GM18502 (cell line): Measurements from ENCODE around the gene DELE1.

Source experiments
- ATAC-seq: cut with Tn5 transposase; IDR thresholded peaks from one replicate; pipeline ENCODE4 v1.9.1; 2021; ENCODE audit warnings: mild to moderate bottlenecking; ENCODE audit not compliant: unreplicated experiment, poor library complexity

Gene DELE1

GRCh38 chr5:141952020-141952419, 28.3 kb downstream of the DELE1 start:
- no peak for ATAC-seq

- no peak for ATAC-seq
Measured at GRCh38 chr5:141954194-141954593, 30.5 kb downstream of the DELE1 start.

GRCh38 chr5:141957367-141957996, 33.8 kb downstream of the DELE1 start:
- ATAC-seq = no peak

GRCh38 chr5:141958113-141958512, 34.4 kb downstream of the DELE1 start, which contains the start of gene PCDH12:
TSS of gene PCDH12 (minus strand) at chr5:141958202. CDS start at chr5:141957851, 351 bp downstream.
- no peak for ATAC-seq

GRCh38 chr5:141958546-141959172, 35.0 kb downstream of the DELE1 start:
- no peak for ATAC-seq

- ATAC-seq = no peak
Measured at GRCh38 chr5:141960018-141960417, 36.3 kb downstream of the DELE1 start.

- ATAC-seq = peak; percentile 93
Measured at GRCh38 chr5:141960449-141961323, 37.0 kb downstream of the DELE1 start.

GRCh38 chr5:141961466-141961865, 37.8 kb downstream of the DELE1 start:
- ATAC-seq = no peak

GRCh38 chr5:141963701-141964100, 40.0 kb downstream of the DELE1 start:
- no peak for ATAC-seq

- ATAC-seq = no peak
Measured at GRCh38 chr5:141965071-141965470, 41.4 kb downstream of the DELE1 start.

- no peak for ATAC-seq
Measured at GRCh38 chr5:141966275-141966962, 42.7 kb downstream of the DELE1 start.

GRCh38 chr5:141966963-141967333, 43.3 kb downstream of the DELE1 start:
- no peak for ATAC-seq

- ATAC-seq = peak; percentile 92
Measured at GRCh38 chr5:141968914-141969608, 45.4 kb downstream of the DELE1 start, which contains the start of gene RNF14. TSS of gene RNF14 (plus strand) at chr5:141969105. CDS start at chr5:141973589, 4,484 bp downstream.

- peak; percentile 59 for ATAC-seq
Measured at GRCh38 chr5:141969783-141970771, 46.4 kb downstream of the DELE1 start.

GRCh38 chr5:141973871-141974595, 50.4 kb downstream of the DELE1 start:
- ATAC-seq = no peak

GRCh38 chr5:141976176-141976575, 52.5 kb downstream of the DELE1 start:
- no peak for ATAC-seq

- no peak for ATAC-seq
Measured at GRCh38 chr5:141978389-141978788, 54.7 kb downstream of the DELE1 start.

GRCh38 chr5:141982626-141983025, 59.0 kb downstream of the DELE1 start:
- no peak for ATAC-seq
